Stimulated activated naive CD8-positive, alpha-beta T cell treated with anti-CD3 and anti-CD28 coated beads, Interleukin-15, Interleukin-2, amounts not matched to agents 100 ng/mL and 50 ng/mL, for 24 hours (primary cell): ENCODE data around the gene RFK.
"Not testable (repeated sequence)": the region's sequence is repeated elsewhere in the genome, so short reads cannot be mapped to it uniquely, and the experiment has no call there.

Source experiments
- H3K27ac Mint-ChIP-seq: one replicate; pipeline ENCODE4 v1.8.0; 2021; ENCODE audit warnings: mild to moderate bottlenecking, mixed read lengths
- H3K27me3 Mint-ChIP-seq: one replicate; pipeline ENCODE4 v1.8.0; 2021; ENCODE audit warnings: mixed read lengths
- H3K36me3 Mint-ChIP-seq: one replicate; pipeline ENCODE4 v1.8.0; 2021; ENCODE audit warnings: low read depth, mixed read lengths
- H3K4me1 Mint-ChIP-seq: one replicate; pipeline ENCODE4 v1.8.0; 2021; ENCODE audit warnings: low read depth, mixed read lengths
- H3K4me3 Mint-ChIP-seq: one replicate; pipeline ENCODE4 v1.8.0; 2021; ENCODE audit warnings: mild to moderate bottlenecking, mixed read lengths
- H3K9me3 Mint-ChIP-seq: one replicate; pipeline ENCODE4 v1.8.0; 2021; ENCODE audit warnings: mixed read lengths

Gene RFK

GRCh38 chr9:76366275-76366674 is 28.0 kb downstream of the RFK start:
- Mint-ChIP-seq H3K36me3 (no peaks in the 10 kb centered on the region), H3K4me3 (no peak overlapping the region), H3K27ac (no peak overlapping the region), H3K9me3 (no peaks in the 10 kb centered on the region), H3K27me3 (no peaks in the 10 kb centered on the region), H3K4me1 (no peaks in the 10 kb centered on the region)

GRCh38 chr9:76365028-76365427 is 29.2 kb downstream of the RFK start:
- no peak overlapping the region for H3K4me3 Mint-ChIP-seq
- H3K36me3 Mint-ChIP-seq: no peaks in the 10 kb centered on the region
- no peak overlapping the region for H3K27ac Mint-ChIP-seq
- no peaks in the 10 kb centered on the region for H3K9me3 Mint-ChIP-seq
- no peaks in the 10 kb centered on the region for H3K4me1 Mint-ChIP-seq
- H3K27me3 Mint-ChIP-seq: no peaks in the 10 kb centered on the region

GRCh38 chr9:76363032-76363395 is 31.2 kb downstream of the RFK start:
- H3K27me3 Mint-ChIP-seq: peaks cover 4% of the 10 kb centered on the region
- H3K9me3 Mint-ChIP-seq: no peaks in the 10 kb centered on the region
- H3K4me1 Mint-ChIP-seq: no peaks in the 10 kb centered on the region
- H3K36me3 Mint-ChIP-seq: no peaks in the 10 kb centered on the region
- no peak overlapping the region for H3K4me3 Mint-ChIP-seq
- H3K27ac Mint-ChIP-seq: no peak overlapping the region

- H3K4me1 Mint-ChIP-seq, H3K4me3 Mint-ChIP-seq: not testable (repeated sequence)
Observed at GRCh38 chr9:76362332-76363031, 31.7 kb downstream of the RFK start.

GRCh38 chr9:76359766-76360165 is 34.5 kb downstream of the RFK start:
- H3K27me3 Mint-ChIP-seq: peaks cover 4% of the 10 kb centered on the region
- no peaks in the 10 kb centered on the region for H3K9me3 Mint-ChIP-seq
- no peaks in the 10 kb centered on the region for H3K4me1 Mint-ChIP-seq
- no peak overlapping the region for H3K27ac Mint-ChIP-seq
- no peaks in the 10 kb centered on the region for H3K36me3 Mint-ChIP-seq
- no peak overlapping the region for H3K4me3 Mint-ChIP-seq

More at GRCh38 chr9:76362332-76363031, 31.7 kb downstream of the RFK start:
- H3K27ac Mint-ChIP-seq, H3K36me3 Mint-ChIP-seq, H3K27me3 Mint-ChIP-seq, H3K9me3 Mint-ChIP-seq: not testable (repeated sequence)

GRCh38 chr9:76359365-76359764 is 34.9 kb downstream of the RFK start:
- Mint-ChIP-seq H3K36me3 (no peaks in the 10 kb centered on the region), H3K4me1 (no peaks in the 10 kb centered on the region), H3K4me3 (no peak overlapping the region), H3K9me3 (no peaks in the 10 kb centered on the region), H3K27me3 (peaks cover 4% of the 10 kb centered on the region), H3K27ac (no peak overlapping the region)

GRCh38 chr9:76358628-76359280 is 35.5 kb downstream of the RFK start:
- H3K27ac Mint-ChIP-seq: no peak overlapping the region
- H3K9me3 Mint-ChIP-seq: no peaks in the 10 kb centered on the region
- peaks cover 7% of the 10 kb centered on the region for H3K27me3 Mint-ChIP-seq
- H3K4me3 Mint-ChIP-seq: no peak overlapping the region
- no peaks in the 10 kb centered on the region for H3K4me1 Mint-ChIP-seq
- no peaks in the 10 kb centered on the region for H3K36me3 Mint-ChIP-seq

- no peaks in the 10 kb centered on the region for H3K9me3 Mint-ChIP-seq
- H3K27me3 Mint-ChIP-seq: peaks cover 13% of the 10 kb centered on the region
- H3K4me3 Mint-ChIP-seq: no peak overlapping the region
- no peaks in the 10 kb centered on the region for H3K36me3 Mint-ChIP-seq
- H3K4me1 Mint-ChIP-seq: no peaks in the 10 kb centered on the region
- H3K27ac Mint-ChIP-seq: no peak overlapping the region
Observed at GRCh38 chr9:76357555-76357954, 36.7 kb downstream of the RFK start.

- no peaks in the 10 kb centered on the region for H3K36me3 Mint-ChIP-seq
- H3K4me3 Mint-ChIP-seq: no peak overlapping the region
- H3K9me3 Mint-ChIP-seq: no peaks in the 10 kb centered on the region
- H3K4me1 Mint-ChIP-seq: no peaks in the 10 kb centered on the region
- peaks cover 13% of the 10 kb centered on the region for H3K27me3 Mint-ChIP-seq
- no peak overlapping the region for H3K27ac Mint-ChIP-seq
Observed at GRCh38 chr9:76355886-76356285, 38.3 kb downstream of the RFK start.

GRCh38 chr9:76354221-76354620 is 40.0 kb downstream of the RFK start:
- H3K27me3 Mint-ChIP-seq: peaks cover 13% of the 10 kb centered on the region

GRCh38 chr9:76353280-76353679 is 40.9 kb downstream of the RFK start:
- Mint-ChIP-seq H3K9me3 (no peaks in the 10 kb centered on the region), H3K27ac (no peak overlapping the region), H3K4me1 (no peaks in the 10 kb centered on the region)

More at GRCh38 chr9:76354221-76354620, 40.0 kb downstream of the RFK start:
- no peaks in the 10 kb centered on the region for H3K9me3 Mint-ChIP-seq
- no peak overlapping the region for H3K4me3 Mint-ChIP-seq
- H3K36me3 Mint-ChIP-seq: no peaks in the 10 kb centered on the region
- no peak overlapping the region for H3K27ac Mint-ChIP-seq
- no peaks in the 10 kb centered on the region for H3K4me1 Mint-ChIP-seq

GRCh38 chr9:76352026-76352620 is 42.1 kb downstream of the RFK start:
- H3K9me3 Mint-ChIP-seq: no peaks in the 10 kb centered on the region
- H3K27ac Mint-ChIP-seq: no peak overlapping the region
- no peak overlapping the region for H3K4me3 Mint-ChIP-seq
- no peaks in the 10 kb centered on the region for H3K4me1 Mint-ChIP-seq
- peaks cover 10% of the 10 kb centered on the region for H3K27me3 Mint-ChIP-seq
- no peaks in the 10 kb centered on the region for H3K36me3 Mint-ChIP-seq

More at GRCh38 chr9:76353280-76353679, 40.9 kb downstream of the RFK start:
- Mint-ChIP-seq H3K4me3 (no peak overlapping the region), H3K27me3 (peaks cover 9% of the 10 kb centered on the region), H3K36me3 (no peaks in the 10 kb centered on the region)

- H3K4me3 Mint-ChIP-seq: no peak overlapping the region
- H3K27ac Mint-ChIP-seq: no peak overlapping the region
- no peaks in the 10 kb centered on the region for H3K4me1 Mint-ChIP-seq
- H3K9me3 Mint-ChIP-seq: no peaks in the 10 kb centered on the region
- no peaks in the 10 kb centered on the region for H3K36me3 Mint-ChIP-seq
- peaks cover 12% of the 10 kb centered on the region for H3K27me3 Mint-ChIP-seq
Observed at GRCh38 chr9:76351006-76351405, 43.2 kb downstream of the RFK start.

GRCh38 chr9:76349865-76350264 is 44.4 kb downstream of the RFK start:
- no peaks in the 10 kb centered on the region for H3K9me3 Mint-ChIP-seq
- H3K36me3 Mint-ChIP-seq: no peaks in the 10 kb centered on the region
- H3K4me3 Mint-ChIP-seq: no peak overlapping the region
- no peaks in the 10 kb centered on the region for H3K4me1 Mint-ChIP-seq
- no peak overlapping the region for H3K27ac Mint-ChIP-seq
- peaks cover 12% of the 10 kb centered on the region for H3K27me3 Mint-ChIP-seq

GRCh38 chr9:76342858-76343257 is 51.4 kb downstream of the RFK start:
- H3K27me3 Mint-ChIP-seq: peaks cover 28% of the 10 kb centered on the region
- H3K4me1 Mint-ChIP-seq: no peaks in the 10 kb centered on the region
- H3K9me3 Mint-ChIP-seq: no peaks in the 10 kb centered on the region
- H3K27ac Mint-ChIP-seq: no peak overlapping the region
- no peak overlapping the region for H3K4me3 Mint-ChIP-seq
- no peaks in the 10 kb centered on the region for H3K36me3 Mint-ChIP-seq
